ENCODE measurements around the gene HINFP. TPM values are rescaled to one million over a fixed set of nuclear protein-coding genes. Genes with fewer than 3 reads are reported as not detected.

HINFP gene
- total and polyA plus RNA-seq, 2 of the 8 experiments (the other 6 are each of a cell fraction or from before 2014, with no cell fraction given): 35.0 to 37.3 TPM

DNA sequence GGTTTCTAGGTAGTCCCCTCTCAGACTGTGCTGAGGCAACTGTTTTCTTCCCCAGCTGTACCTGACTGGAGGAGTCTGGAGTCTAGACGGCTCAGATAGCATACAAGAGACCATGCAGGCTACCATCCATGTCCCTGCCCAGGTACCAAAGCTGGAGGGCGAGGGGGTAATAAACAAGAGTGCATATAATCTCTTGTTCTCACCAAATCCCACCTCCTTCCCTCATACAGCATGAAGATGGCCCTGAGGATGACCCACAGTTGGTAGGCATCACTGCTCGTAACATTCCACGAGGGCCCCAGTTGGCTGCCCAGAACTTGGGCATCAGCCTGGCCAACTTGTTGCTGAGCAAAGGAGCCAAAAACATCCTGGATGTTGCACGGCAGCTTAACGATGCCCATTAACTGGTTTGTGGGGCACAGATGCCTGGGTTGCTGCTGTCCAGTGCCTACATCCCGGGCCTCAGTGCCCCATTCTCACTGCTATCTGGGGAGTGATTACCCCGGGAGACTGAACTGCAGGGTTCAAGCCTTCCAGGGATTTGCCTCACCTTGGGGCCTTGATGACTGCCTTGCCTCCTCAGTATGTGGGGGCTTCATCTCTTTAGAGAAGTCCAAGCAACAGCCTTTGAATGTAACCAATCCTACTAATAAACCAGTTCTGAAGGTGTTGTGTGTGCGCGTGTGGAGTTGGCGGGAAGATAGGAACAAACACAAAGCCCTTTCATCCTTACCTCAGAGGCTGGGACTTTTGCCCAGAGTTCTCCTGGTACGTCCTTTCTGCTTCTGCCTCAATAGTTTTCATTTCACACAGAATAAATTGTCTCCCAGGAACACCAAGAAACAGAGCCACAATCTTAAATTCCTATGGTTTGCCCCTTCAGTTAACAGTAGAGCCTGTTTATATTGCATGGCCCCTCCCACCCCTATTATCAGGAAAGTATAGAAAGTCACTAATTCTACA lies 28.2 kb upstream of the HINFP start:
- DNase-seq (ENCODE audit: low read depth in 1 of 2, low spot score in 2 of 2) (no peak), FAIRE-seq (no peak)
- Histone ChIP-seq H3K56ac (replicated peaks; ENCODE audit: insufficient read length, low read depth, low read length) (no peak overlapping the region), H2AK5ac (ENCODE audit: low read depth, low read length) (no peak overlapping the region), H4K20me1 (replicated peaks in 1 of 2; ENCODE audit: control insufficient read depth in 1 of 2, insufficient read depth in 2 of 2, low read length in 2 of 2) (peaks cover 16 to 18% of the 10 kb centered on the region in 2 experiments), H3K9me3 (ENCODE audit: insufficient read depth in 2 of 2, low read depth in 1 of 2, low read length in 1 of 2) (no peaks in the 10 kb centered on the region), H2BK15ac (ENCODE audit: low read length) (no peak overlapping the region), H2BK20ac (ENCODE audit: low read length) (no peak overlapping the region), H3K27ac (ENCODE audit: low read depth, low read length) (no peak overlapping the region), H4K5ac (ENCODE audit: insufficient read length, low read depth, low read length) (no peak overlapping the region), H2BK12ac (ENCODE audit: low read depth, low read length) (no peak overlapping the region), H3K4me3 (ENCODE audit: extremely low read depth in 1 of 4, insufficient read depth in 2 of 4, low read depth in 3 of 4, low read length in 4 of 4) (peak overlapping the region; percentile 85 to 97 (median 92)), H3K14ac (ENCODE audit: insufficient read length) (no peak overlapping the region), H3K9ac (replicated peaks in 1 of 4; ENCODE audit: extremely low read depth in 1 of 4, low read depth in 3 of 4, low read length in 3 of 4) (peak overlapping the region; percentile 89 to 98 (median 95)), H3K36me3 (ENCODE audit: control insufficient read depth in 2 of 4, insufficient read depth in 4 of 4, low read length in 3 of 4) (peaks cover 8 to 58% (median 28%) of the 10 kb centered on the region in 4 experiments; a peak in 6 of 8 replicates), H2AFZ (ENCODE audit: low read length) (no peak overlapping the region), H2BK120ac (replicated peaks; ENCODE audit: low read depth, low read length) (no peak overlapping the region), H2BK5ac (ENCODE audit: low read depth, low read length) (no peak overlapping the region; the same call in 1 of the 2 replicates), H3K23me2 (ENCODE audit: low read depth, low read length) (peaks cover 2% of the 10 kb centered on the region; the same call in 1 of the 2 replicates), H3K4ac (replicated peaks; ENCODE audit: insufficient read length, low read depth, low read length) (no peak overlapping the region), H4K8ac (ENCODE audit: extremely low read depth, insufficient read depth, low read length) (no peak overlapping the region), H3K79me2 (ENCODE audit: control insufficient read depth in 1 of 2, insufficient read depth in 2 of 2, low read length in 2 of 2) (peaks cover 18 to 32% of the 10 kb centered on the region in 2 experiments), H3K23ac (ENCODE audit: insufficient read length) (no peak overlapping the region), H3K4me1 (replicated peaks in 1 of 4; ENCODE audit: control insufficient read depth in 3 of 4, insufficient read depth in 4 of 4, low read length in 3 of 4) (peaks cover 0 to 13% (median 3%) of the 10 kb centered on the region in 4 experiments; a peak in 5 of 7 replicates), H4K91ac (replicated peaks; ENCODE audit: insufficient read length, low read length) (no peak overlapping the region), H3K27me3 (replicated peaks in 1 of 4; ENCODE audit: control insufficient read depth in 3 of 4, extremely low read depth in 1 of 4, insufficient read depth in 3 of 4, low read length in 3 of 4) (no peaks in the 10 kb centered on the region), H3K79me1 (ENCODE audit: low read depth, low read length) (peaks cover 10% of the 10 kb centered on the region), H3K18ac (ENCODE audit: extremely low read depth, low read length) (no peak overlapping the region), H3K4me2 (ENCODE audit: insufficient read depth in 1 of 2, low read depth in 2 of 2, low read length in 2 of 2) (peak overlapping the region; percentile 95 to 96)
- ChIA-PET POLR2A (ENCODE audit: partially characterized antibody) (interaction anchor here (0.7 to 8.6 kb wide), 26 partner anchors 8 to 224 kb away, joined by 3 to 141 read pairs (median 8); partner anchors contain the start of genes ABCG4, C2CD2L, CBL and DPAGT1), CTCF (ENCODE audit: partially characterized antibody) (interaction anchor here (0.6 to 1.6 kb wide), 9 partner anchors 9 to 304 kb away, joined by 3 to 5 read pairs (median 3); partner anchors contain the start of genes CBL and NLRX1)
- WGBS, 2 experiments (ENCODE audit: extremely low coverage in 1 of 2, insufficient coverage in 1 of 2, insufficient read length in 1 of 2, insufficient replicate concordance in 2 of 2, low coverage in 1 of 2, low lambda C conversion rate in 2 of 2, missing lambda C conversion rate in 1 of 2): 74% methylated on average over 12 of the region's 12 CpGs; no CpG with 5 or more reads in 1 of the 2 experiments
- TF ChIP-seq SP4 (IDR thresholded peaks at IDR 0.05; ENCODE audit: low read length) (peak; percentile 48; the same call in 1 of the 2 replicates), POLR2A (IDR thresholded peaks at IDR 0.05; ENCODE audit: control extremely low read depth in 1 of 2, low read depth in 2 of 2, low read length in 2 of 2) (peak in 1 of 2 experiments; percentile 71; a peak in 2 of 3 replicates), NRF1 (IDR thresholded peaks at IDR 0.05; ENCODE audit: low read depth, low read length) (no peak)

Measured in H1 (cell line).